NCI-H748 (cell line): ENCODE data around the gene ZNF718.
"Not testable (repeated sequence)": the region's sequence is repeated elsewhere in the genome, so short reads cannot be mapped to it uniquely, and the experiment has no call there.

Experiments used
- DNase-seq: peaks from one replicate; lab custom pipeline; 2025; ENCODE audit not compliant: unreplicated experiment; lab: John Stamatoyannopoulos, UW

The ZNF718 gene

GRCh38 chr4:147233-147632 lies 22.9 kb downstream of the ZNF718 start:
- no peak for DNase-seq

GRCh38 chr4:161496-162284 lies 37.4 kb downstream of the ZNF718 start:
- DNase-seq = no peak

- DNase-seq = not testable (repeated sequence)
Observed at GRCh38 chr4:169640-170039, 45.3 kb downstream of the ZNF718 start.

GRCh38 chr4:171318-171717 lies 47.0 kb downstream of the ZNF718 start:
- not testable (repeated sequence) for DNase-seq

GRCh38 chr4:173666-174314 lies 49.5 kb downstream of the ZNF718 start:
- no peak for DNase-seq

- DNase-seq = no peak
Observed at GRCh38 chr4:175986-176385, 51.7 kb downstream of the ZNF718 start.

GRCh38 chr4:176995-177394 lies 52.7 kb downstream of the ZNF718 start:
- DNase-seq = no peak

GRCh38 chr4:182225-182624 lies 57.9 kb downstream of the ZNF718 start:
- DNase-seq = not testable (repeated sequence)

- no peak for DNase-seq
Observed at GRCh38 chr4:188091-188490, 63.8 kb downstream of the ZNF718 start.

GRCh38 chr4:195159-195558 lies 70.9 kb downstream of the ZNF718 start:
- not testable (repeated sequence) for DNase-seq

- DNase-seq = no peak
Observed at GRCh38 chr4:200936-201335, 76.6 kb downstream of the ZNF718 start.

GRCh38 chr4:202822-203221 lies 78.5 kb downstream of the ZNF718 start:
- DNase-seq = not testable (repeated sequence)

- DNase-seq = no peak
Observed at GRCh38 chr4:205097-205756, 80.9 kb downstream of the ZNF718 start.

- DNase-seq = no peak
Observed at GRCh38 chr4:206054-206453, 81.8 kb downstream of the ZNF718 start.

GRCh38 chr4:208416-209096 lies 84.3 kb downstream of the ZNF718 start:
- DNase-seq = peak; percentile 0

GRCh38 chr4:211033-211511 lies 86.8 kb downstream of the ZNF718 start:
- no peak for DNase-seq

GRCh38 chr4:212438-213188 lies 88.3 kb downstream of the ZNF718 start:
- no peak for DNase-seq

- not testable (repeated sequence) for DNase-seq
Observed at GRCh38 chr4:213189-213535, 88.9 kb downstream of the ZNF718 start.
